ENCODE results near the gene TBC1D4.

TBC1D4 gene, protein sequence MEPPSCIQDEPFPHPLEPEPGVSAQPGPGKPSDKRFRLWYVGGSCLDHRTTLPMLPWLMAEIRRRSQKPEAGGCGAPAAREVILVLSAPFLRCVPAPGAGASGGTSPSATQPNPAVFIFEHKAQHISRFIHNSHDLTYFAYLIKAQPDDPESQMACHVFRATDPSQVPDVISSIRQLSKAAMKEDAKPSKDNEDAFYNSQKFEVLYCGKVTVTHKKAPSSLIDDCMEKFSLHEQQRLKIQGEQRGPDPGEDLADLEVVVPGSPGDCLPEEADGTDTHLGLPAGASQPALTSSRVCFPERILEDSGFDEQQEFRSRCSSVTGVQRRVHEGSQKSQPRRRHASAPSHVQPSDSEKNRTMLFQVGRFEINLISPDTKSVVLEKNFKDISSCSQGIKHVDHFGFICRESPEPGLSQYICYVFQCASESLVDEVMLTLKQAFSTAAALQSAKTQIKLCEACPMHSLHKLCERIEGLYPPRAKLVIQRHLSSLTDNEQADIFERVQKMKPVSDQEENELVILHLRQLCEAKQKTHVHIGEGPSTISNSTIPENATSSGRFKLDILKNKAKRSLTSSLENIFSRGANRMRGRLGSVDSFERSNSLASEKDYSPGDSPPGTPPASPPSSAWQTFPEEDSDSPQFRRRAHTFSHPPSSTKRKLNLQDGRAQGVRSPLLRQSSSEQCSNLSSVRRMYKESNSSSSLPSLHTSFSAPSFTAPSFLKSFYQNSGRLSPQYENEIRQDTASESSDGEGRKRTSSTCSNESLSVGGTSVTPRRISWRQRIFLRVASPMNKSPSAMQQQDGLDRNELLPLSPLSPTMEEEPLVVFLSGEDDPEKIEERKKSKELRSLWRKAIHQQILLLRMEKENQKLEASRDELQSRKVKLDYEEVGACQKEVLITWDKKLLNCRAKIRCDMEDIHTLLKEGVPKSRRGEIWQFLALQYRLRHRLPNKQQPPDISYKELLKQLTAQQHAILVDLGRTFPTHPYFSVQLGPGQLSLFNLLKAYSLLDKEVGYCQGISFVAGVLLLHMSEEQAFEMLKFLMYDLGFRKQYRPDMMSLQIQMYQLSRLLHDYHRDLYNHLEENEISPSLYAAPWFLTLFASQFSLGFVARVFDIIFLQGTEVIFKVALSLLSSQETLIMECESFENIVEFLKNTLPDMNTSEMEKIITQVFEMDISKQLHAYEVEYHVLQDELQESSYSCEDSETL (N-terminal part only)

DNA sequence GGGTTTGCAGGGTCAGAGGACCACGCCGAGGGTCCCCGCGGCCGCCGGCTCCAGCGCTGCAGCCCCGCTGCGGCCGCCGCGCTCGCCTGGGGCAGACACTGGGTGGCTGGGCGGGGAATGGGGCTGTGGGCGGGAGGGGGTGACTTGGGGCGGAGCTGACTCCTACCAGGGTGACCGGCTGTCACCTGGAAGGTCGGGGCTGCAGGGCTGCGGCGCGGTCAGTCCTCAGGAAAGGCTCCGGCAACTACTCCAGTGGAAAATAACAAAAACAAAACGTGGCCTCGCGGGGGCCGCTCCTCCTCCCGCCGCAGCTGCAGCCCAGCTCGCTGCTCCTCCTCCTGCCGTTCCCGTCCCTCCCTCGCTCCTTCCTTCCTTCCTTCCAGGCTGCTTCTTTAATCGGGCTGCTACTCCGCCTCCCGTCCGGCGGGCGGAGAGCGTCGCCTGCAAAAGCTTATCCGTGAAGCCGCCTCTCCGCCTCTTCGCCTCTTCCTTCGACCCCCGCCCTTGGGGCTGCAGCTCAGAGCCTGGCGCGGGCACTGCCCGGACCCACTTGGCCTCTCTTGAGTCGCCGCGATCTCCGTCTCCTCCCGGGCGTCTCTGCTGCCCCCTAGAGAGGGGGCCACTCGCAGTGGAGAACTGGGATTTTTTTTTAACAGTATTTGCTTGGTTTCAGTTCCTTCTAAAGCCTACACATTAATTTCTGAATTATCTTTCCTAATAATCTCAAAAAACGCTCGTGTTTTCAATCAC lies at the start of gene TBC1D4:
Gene TBC1D4 (minus strand): TSS at position 100 of the 750 bp plus-strand sequence. CDS start 402 bp downstream, outside the sequence.
- DNase-seq (ENCODE audit: low read depth) = peak; percentile 92

DNA sequence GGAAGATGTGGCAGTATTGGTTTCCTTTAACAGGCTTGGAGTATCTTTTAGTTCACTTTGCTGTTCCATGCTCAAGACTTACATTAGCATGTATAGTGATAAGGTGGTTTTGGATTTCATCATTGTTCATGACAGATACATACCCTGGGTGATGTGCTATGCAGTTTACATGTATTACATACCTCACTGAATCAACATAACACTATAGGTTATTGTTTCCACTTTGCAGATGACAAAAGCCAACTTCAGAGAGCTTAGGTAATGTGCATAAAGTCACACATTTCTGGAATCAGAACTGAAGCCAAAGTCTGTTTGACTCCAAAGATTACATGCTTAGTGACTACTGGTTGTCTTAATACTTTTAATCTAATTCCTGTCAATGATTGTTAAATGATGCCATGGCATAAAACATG lies 48.6 kb upstream of the TBC1D4 start:
- no peak for DNase-seq (ENCODE audit: low read depth)

DNA sequence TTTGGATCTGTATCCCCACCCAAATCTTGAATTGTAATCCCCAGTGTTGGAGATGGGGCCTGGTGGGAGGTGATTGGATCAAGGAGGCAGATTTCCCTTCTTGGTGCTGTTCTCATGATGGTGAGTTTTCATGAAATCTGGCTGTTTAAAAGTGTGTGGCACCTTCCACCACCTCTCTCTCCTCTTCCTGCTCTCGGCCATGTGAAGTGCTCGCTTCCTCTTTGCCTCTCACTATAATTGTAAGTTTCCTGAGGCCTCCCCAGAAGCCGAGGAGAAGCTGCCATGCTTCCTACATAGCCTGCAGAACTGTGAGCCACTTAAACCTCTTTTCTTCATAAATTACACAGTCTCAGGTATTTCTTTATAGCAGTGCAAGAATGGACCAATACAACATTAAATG lies 40.0 kb upstream of the TBC1D4 start:
- no peak for DNase-seq (ENCODE audit: low read depth)

DNA sequence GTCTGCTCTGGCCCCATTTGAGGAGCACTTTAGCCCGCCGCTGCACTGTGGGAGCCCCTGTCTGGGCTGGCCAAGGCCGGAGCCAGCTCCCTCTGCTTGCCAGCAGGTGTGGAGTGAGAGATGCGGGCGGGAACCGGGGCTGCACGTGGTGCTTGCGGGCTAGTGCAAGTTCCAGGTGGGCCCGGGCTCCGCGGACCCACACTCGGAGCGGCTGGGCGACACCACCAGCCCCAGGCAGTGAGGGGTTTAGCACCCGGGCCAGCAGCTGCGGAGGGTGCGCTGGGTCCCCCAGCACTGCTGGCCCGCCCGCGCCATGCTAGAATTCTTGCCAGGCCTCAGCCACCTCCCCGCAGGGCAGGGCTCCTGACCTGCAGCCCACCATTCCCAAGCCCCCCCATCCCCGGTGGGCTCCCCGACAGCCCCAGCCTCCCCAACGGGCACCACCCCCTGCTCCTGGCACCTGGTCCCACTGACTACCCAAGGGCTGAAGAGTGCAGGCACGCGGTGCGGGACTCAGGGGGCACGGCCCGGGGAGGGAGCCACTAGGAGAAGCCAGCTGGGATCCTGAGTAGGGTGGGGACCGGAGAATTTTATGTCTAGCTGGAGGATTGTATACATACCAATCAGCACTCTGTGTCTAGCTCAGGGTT lies 36.6 kb upstream of the TBC1D4 start:
- DNase-seq (ENCODE audit: low read depth) = no peak

DNA sequence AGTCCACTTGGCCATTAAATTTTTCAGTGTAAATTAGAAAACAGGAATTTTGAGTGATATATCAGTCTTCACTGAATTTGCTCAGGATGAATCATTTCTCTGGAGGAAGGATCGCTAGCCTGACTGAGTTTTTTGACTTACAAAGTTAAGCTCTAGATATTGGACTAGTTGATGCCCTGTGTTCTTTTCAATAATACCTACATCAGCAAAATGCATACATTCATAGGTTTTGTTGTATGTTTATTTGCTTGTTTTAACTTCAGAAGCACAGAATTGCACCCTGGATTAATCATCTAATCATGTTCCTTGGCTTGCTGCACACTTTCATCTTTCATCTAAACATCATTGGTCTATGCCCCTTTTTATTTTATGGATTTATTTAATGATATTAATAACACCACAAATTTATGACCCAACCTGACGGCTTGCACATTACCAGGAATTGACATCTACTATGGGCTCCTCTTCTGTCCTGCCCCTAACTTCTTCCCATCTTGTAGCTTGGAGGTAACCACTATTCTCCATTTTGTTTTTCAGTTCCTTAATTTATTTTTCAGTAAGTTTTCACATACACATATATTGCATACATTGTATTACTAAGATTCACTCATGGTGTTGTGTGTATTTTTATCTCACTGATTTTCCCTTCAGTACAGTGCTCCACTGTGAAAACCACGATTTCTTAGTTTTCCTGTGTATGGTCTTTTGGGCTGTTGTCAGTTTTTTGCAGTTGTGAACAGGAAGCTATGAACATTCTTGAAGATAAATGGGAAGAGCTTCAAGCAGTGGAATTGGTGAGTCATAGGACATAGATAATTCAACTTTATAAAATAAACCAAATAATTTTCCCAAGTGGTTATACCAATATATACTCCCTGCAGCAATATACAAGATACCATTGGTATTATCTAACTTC lies 32.4 kb upstream of the TBC1D4 start:
- peak; percentile 69 for DNase-seq (ENCODE audit: low read depth)

DNA sequence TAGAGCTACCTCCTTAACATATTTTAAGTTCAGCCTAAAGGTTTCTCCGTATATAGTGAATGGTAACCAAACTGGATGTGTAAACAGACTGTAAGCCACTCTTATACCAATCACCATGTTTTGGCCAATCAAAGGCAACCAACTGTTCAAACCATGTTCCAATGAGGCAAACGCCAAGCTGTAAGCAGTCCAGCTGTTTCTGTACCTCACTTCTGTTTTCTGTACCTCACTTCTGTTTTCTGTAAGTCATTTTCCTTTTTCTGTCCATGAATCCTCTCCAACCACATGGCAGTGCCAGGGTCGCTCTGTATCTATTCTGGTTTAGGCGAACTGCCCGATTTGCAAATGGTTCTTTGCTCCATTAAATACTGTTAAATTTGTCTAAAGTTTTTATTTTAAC lies 31.3 kb upstream of the TBC1D4 start:
- no peak for DNase-seq (ENCODE audit: low read depth)

- no peak for DNase-seq (ENCODE audit: low read depth)
These were observed 30.3 kb upstream of the TBC1D4 start for GRCh38 chr13:75512253-75512652.

DNA sequence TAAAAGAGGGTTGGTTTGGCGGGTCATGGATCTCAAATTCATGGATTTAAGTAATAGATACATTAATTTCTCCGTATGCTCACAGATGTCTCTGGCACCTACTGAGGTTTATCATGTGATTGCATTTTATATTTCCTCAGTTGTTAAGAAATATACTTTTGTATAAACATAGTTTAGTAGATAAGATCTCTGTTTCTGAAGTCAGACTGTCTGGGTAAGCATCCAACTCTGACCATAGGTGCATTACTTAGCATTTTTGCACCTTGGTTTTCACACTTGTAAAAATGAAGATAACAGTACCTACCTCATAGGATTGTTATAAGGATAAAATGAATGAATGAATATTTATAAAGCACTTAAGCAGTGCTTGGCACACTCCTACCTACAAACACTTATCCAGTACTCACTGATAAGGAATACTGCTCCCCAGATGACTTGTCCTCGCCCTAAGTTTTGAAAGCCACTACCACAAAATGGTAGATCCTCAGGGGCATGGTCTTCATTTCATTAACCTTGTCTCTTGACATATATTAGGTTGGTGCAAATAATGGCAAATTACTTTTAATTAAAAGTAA lies 29.2 kb upstream of the TBC1D4 start:
- DNase-seq (ENCODE audit: low read depth) = no peak

DNA sequence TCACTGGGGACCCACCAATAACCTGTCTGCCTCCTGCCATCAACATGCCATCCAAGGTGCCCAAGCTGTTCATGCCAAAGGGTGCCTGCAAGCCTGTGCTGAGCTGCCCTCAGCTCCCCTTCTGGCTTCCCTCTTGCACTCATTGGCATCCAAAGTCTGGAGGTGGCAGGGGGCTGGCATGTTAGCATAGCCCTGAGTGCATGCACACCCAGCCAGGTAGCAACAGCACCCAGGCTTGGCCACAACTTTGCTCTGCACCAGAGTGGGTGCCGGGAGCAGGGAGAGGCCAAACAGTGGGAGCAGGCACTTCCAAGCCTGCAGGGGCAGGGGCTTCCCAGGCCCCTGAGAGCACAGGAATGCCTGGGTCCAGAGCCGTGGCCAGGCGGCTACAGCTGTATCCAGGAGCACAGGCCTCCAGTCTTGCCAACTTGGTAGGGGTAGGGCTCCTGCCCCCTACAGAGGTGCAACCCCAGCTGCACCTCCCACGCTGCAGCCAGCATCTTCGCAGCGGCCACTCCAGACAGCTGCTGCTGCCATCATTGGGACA lies 26.1 kb upstream of the TBC1D4 start:
- DNase-seq (ENCODE audit: low read depth) = no peak

- no peak for DNase-seq (ENCODE audit: low read depth)
These were observed 25.3 kb upstream of the TBC1D4 start for GRCh38 chr13:75507027-75508001.

GRCh38 chr13:75506018-75506417 lies 24.0 kb upstream of the TBC1D4 start:
- DNase-seq (ENCODE audit: low read depth) = no peak

DNA sequence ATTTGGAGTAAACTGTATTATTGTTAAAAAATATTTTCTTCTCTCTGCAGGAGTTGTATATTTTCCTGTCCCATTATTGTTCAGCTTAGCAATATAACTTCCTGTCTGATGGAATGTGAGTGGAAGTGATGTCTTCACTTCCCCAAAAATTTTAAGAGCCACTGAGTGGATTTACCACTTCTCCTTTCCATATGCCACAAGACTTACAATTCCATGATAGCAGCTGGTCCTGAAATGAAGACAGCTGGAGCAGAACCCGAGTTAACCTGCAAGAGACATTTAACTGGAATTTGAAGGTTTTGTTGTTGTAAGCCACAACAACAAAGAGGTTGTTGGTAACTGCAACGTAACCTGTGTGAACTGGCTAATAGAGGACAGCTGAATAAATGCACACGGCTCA lies 23.4 kb upstream of the TBC1D4 start:
- DNase-seq (ENCODE audit: low read depth) = no peak

DNA sequence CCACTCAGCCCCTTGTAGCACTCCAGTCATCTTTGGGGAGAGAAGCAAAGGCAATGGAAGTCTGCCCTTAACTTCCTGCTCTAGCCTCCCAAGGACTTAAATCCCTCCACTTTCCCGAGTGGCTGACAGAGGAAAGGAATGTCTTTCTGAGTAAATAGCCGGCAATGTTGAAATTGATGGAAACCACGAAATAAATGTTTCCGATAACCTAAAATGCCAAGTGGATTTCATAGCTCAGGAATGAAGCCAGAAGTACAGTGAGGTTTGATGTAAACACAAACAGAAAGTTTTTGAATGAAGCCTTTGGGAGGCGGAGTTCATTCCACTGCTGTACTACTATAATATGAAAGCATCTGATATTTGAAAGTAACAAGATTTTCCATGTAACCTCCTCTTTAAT lies 14.0 kb upstream of the TBC1D4 start:
- DNase-seq (ENCODE audit: low read depth) = peak; percentile 85

- DNase-seq (ENCODE audit: low read depth) = peak; percentile 76
These were observed 12.5 kb upstream of the TBC1D4 start for GRCh38 chr13:75494491-75494890.

- DNase-seq (ENCODE audit: low read depth) = no peak
These were observed 11.2 kb upstream of the TBC1D4 start for GRCh38 chr13:75493156-75493555.

DNA sequence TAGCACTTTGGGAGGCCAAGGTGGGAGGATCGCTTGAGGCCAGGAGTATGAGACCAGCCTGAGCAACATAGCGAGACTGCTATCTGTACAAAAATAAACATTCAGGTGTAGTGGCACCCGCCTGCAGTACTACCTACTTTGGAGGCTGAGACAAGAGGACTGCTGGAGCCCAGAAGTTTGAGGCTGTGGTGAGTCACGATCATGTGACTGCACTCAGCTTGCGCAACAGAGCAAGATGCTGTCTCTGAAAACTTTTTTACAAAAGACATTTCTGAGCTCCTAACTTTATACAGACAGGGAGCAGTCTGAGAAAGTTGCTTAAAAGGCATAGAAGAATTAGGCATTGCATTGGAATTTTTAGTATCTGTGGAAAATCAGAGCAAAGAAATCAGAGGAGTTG lies 10.4 kb upstream of the TBC1D4 start:
- DNase-seq (ENCODE audit: low read depth) = peak; percentile 73

DNA sequence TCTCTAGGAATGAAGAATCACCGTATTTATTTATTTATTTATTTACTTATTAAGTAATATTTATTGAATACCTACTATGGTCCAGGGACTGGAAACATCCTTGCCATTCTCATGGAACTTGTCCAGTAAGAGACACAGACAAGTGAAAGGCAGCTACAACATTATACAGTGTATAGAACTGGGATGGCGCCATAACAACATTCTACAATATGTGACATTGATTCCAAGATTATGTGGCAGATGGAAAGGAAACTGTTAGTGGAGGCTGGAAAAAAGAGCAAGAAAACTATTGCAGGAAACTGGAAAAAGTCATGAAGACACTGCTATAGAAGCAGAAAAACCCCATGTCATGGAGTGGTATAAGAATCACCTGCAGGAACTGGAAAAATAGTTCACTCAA lies 9.4 kb upstream of the TBC1D4 start:
- DNase-seq (ENCODE audit: low read depth) = no peak
